Loucy (cell line): ENCODE measurements around the gene IFI44L.

ENCODE experiments used
- H2AFZ ChIP-seq: fragments of 200-600 bp; sonication (generic); 2 replicates; pipeline ENCODE4 v1.6.0; 2016; ENCODE audit warnings: antibody characterized with exemption, mild to moderate bottlenecking, low read length, moderate library complexity
- H3F3A ChIP-seq: fragments of 200-600 bp; 2 replicates; pipeline ENCODE4 v1.6.0; 2016; ENCODE audit warnings: antibody characterized with exemption, low read depth, mild to moderate bottlenecking
- H3K27me3 ChIP-seq: fragments of 200-600 bp; sonication (generic); 2 replicates; pipeline ENCODE4 v1.6.1; 2014; ENCODE audit warnings: low read length, mild to moderate bottlenecking; ENCODE audit not compliant: insufficient read depth, poor library complexity, severe bottlenecking
- H3K36me3 ChIP-seq: fragments of 200-600 bp; sonication (generic); 2 replicates; pipeline ENCODE4 v1.6.1; 2016; ENCODE audit warnings: low read length; ENCODE audit not compliant: insufficient read depth
- H3K4me1 ChIP-seq: fragments of 200-600 bp; sonication (generic); 2 replicates; pipeline ENCODE4 v1.5.1; 2014; ENCODE audit warnings: low read length, mild to moderate bottlenecking; ENCODE audit not compliant: insufficient read depth, poor library complexity, severe bottlenecking
- H3K4me2 ChIP-seq: fragments of 200-600 bp; sonication (generic); 2 replicates; pipeline ENCODE4 v1.6.0; 2014; ENCODE audit warnings: antibody characterized with exemption, low read length, low read depth, mild to moderate bottlenecking; ENCODE audit not compliant: poor library complexity, severe bottlenecking
- H3K4me3 ChIP-seq: fragments of 200-600 bp; sonication (generic); 2 replicates; pipeline ENCODE4 v1.5.1; 2014; ENCODE audit warnings: low read length, mild to moderate bottlenecking, mixed read lengths; ENCODE audit not compliant: poor library complexity, severe bottlenecking
- H3K79me2 ChIP-seq: fragments of 200-600 bp; sonication (generic); 2 replicates; pipeline ENCODE4 v1.6.1; 2014; ENCODE audit warnings: low read length; ENCODE audit not compliant: insufficient read depth
- H3K9ac ChIP-seq: fragments of 200-600 bp; sonication (generic); 2 replicates; pipeline ENCODE4 v1.6.0; 2014; ENCODE audit warnings: mild to moderate bottlenecking, low read depth, low read length, moderate library complexity; ENCODE audit not compliant: poor library complexity, severe bottlenecking
- H3K9me2 ChIP-seq: fragments of 200-600 bp; sonication (generic); replicated peaks from 2 replicates; pipeline ENCODE4 v1.6.1; 2016; ENCODE audit warnings: low read depth, low read length, mixed read lengths
- H3K9me3 ChIP-seq: fragments of 200-600 bp; sonication (generic); 2 replicates; pipeline ENCODE4 v1.6.1; 2014; ENCODE audit warnings: mild to moderate bottlenecking, antibody characterized with exemption, low read length, low read depth; ENCODE audit not compliant: insufficient read depth
- H4K20me1 ChIP-seq: fragments of 200-600 bp; sonication (generic); 2 replicates; pipeline ENCODE4 v1.6.0; 2014; ENCODE audit warnings: antibody characterized with exemption, low read length, mild to moderate bottlenecking; ENCODE audit not compliant: insufficient read depth, poor library complexity, severe bottlenecking
- CTCF ChIP-seq: fragments of 200-600 bp; sonication (generic); conservative IDR thresholded peaks from 2 replicates; pipeline ENCODE4 v1.5.1; 2014; ENCODE audit warnings: mild to moderate bottlenecking, antibody characterized with exemption, low read length
- EZH2phosphoT487 ChIP-seq: fragments of 200-600 bp; IDR thresholded peaks from 2 replicates; pipeline ENCODE4 v1.6.1; 2018; ENCODE audit warnings: antibody characterized with exemption, mild to moderate bottlenecking, moderate library complexity, borderline replicate concordance

Gene IFI44L

GRCh38 chr1:78687315-78687714 is 67.1 kb downstream of the IFI44L start:
- H3K27me3 ChIP-seq, result no peaks in the 10 kb centered on the region
- no peak for TF ChIP-seq CTCF
- no peak for TF ChIP-seq EZH2phosphoT487
- no peaks in the 10 kb centered on the region for H4K20me1 ChIP-seq
- no peak overlapping the region for H3K9ac ChIP-seq
- no peaks in the 10 kb centered on the region for H3K9me2 ChIP-seq
- no peaks in the 10 kb centered on the region for H3K36me3 ChIP-seq
- H3K79me2 ChIP-seq, result no peaks in the 10 kb centered on the region
- no peaks in the 10 kb centered on the region for H3K4me1 ChIP-seq
- no peak overlapping the region for H2AFZ ChIP-seq
- H3F3A ChIP-seq, result no peaks in the 10 kb centered on the region
- no peak overlapping the region for H3K4me2 ChIP-seq
- H3K9me3 ChIP-seq, result no peaks in the 10 kb centered on the region
- H3K4me3 ChIP-seq, result no peak overlapping the region

- no peak overlapping the region for H3K9ac ChIP-seq
- no peaks in the 10 kb centered on the region for H3K9me2 ChIP-seq
- H2AFZ ChIP-seq, result no peak overlapping the region
- no peak for TF ChIP-seq EZH2phosphoT487
- no peak for TF ChIP-seq CTCF
- no peaks in the 10 kb centered on the region for H3K4me1 ChIP-seq
- no peaks in the 10 kb centered on the region for H4K20me1 ChIP-seq
- no peaks in the 10 kb centered on the region for H3K79me2 ChIP-seq
- H3K9me3 ChIP-seq, result no peaks in the 10 kb centered on the region
- no peak overlapping the region for H3K4me2 ChIP-seq
- H3K4me3 ChIP-seq, result no peak overlapping the region
- no peaks in the 10 kb centered on the region for H3K36me3 ChIP-seq
- H3K27me3 ChIP-seq, result no peaks in the 10 kb centered on the region
- no peaks in the 10 kb centered on the region for H3F3A ChIP-seq
Measured at GRCh38 chr1:78687914-78688313, 67.7 kb downstream of the IFI44L start.

- H3F3A ChIP-seq, result no peaks in the 10 kb centered on the region
- no peaks in the 10 kb centered on the region for H3K4me1 ChIP-seq
- no peaks in the 10 kb centered on the region for H3K79me2 ChIP-seq
- no peaks in the 10 kb centered on the region for H3K9me2 ChIP-seq
- H2AFZ ChIP-seq, result no peak overlapping the region
- TF ChIP-seq CTCF, result peak; percentile 41; the same call in 1 of the 2 replicates
- no peak for TF ChIP-seq EZH2phosphoT487
- no peaks in the 10 kb centered on the region for H4K20me1 ChIP-seq
- H3K9ac ChIP-seq, result no peak overlapping the region
- H3K4me2 ChIP-seq, result no peak overlapping the region
- H3K36me3 ChIP-seq, result no peaks in the 10 kb centered on the region
- no peaks in the 10 kb centered on the region for H3K27me3 ChIP-seq
- H3K9me3 ChIP-seq, result no peaks in the 10 kb centered on the region
- H3K4me3 ChIP-seq, result no peak overlapping the region
Measured at GRCh38 chr1:78688697-78689096, 68.4 kb downstream of the IFI44L start.
